Uterus (tissue), 2 donors: ENCODE data around the gene SLC37A4.

Source experiments
- CTCF ChIP-seq, 4 experiments: fragments of 200-600 bp in 2 of 4; fragments of 450-650 bp in 2 of 4; sonication (generic) in 2 of 4; IDR thresholded peaks; one replicate each; pipeline ENCODE4 v1.5.1; 2016 to 2019; ENCODE audit warnings: antibody characterized with exemption in 4 of 4, mild to moderate bottlenecking in 2 of 4, moderate library complexity in 1 of 4
- POLR2A ChIP-seq, 2 donors: fragments of 450-650 bp; IDR thresholded peaks; one replicate each; pipeline ENCODE4 v1.6.1; 2016; ENCODE audit warnings: antibody characterized with exemption in 2 of 2, mild to moderate bottlenecking in 1 of 2, moderate library complexity in 1 of 2

GRCh38 chr11:119049081-119049480, 18.4 kb upstream of the SLC37A4 start:
- TF ChIP-seq CTCF (IDR thresholded peaks at IDR 0.05), result no peak
- no peak for TF ChIP-seq POLR2A (IDR thresholded peaks at IDR 0.05)
